A549 (cell line): ENCODE measurements around the gene SETBP1. TPM values are rescaled to one million over a fixed set of nuclear protein-coding genes. Genes with fewer than 3 reads are reported as not detected.

Experiments used
- ATAC-seq, 2 experiments: fragments of 200-7000 bp in 1 of 2; fragments of >200 bp in 1 of 2; cut with Nextera tagmentation in 1 of 2; cut with Tn5 transposase in 1 of 2; 3 replicates each; pipeline versions ENCODE4 v1.8.0 to v1.9.1; 2018 to 2020; ENCODE audit warnings: mild to moderate bottlenecking in 1 of 2, moderate library complexity in 1 of 2
- CTCF ChIA-PET: fragments of 300-600 bp; sonication (Branson Sonifier 250); formaldehyde crosslinking; extraction: SDS; loops from one replicate; lab custom pipeline; 2021; ENCODE audit warnings: antibody characterized with exemption, inconsistent platforms; lab: Yijun Ruan, JAX
- POLR2A ChIA-PET: fragments of 350-600 bp; formaldehyde crosslinking; extraction: SDS; loops from one replicate; lab custom pipeline; 2021; ENCODE audit warnings: antibody characterized with exemption, inconsistent platforms; lab: Yijun Ruan, JAX
- DNase-seq, 2 experiments: peaks; one replicate each; pipeline versions ENCODE4 v3.0.0 to v3.0.0-alpha.2; 2011 to 2016; ENCODE audit warnings: low read depth in 1 of 2, low spot score in 1 of 2
- FAIRE-seq: peaks from 2 replicates; lab custom pipeline; 2011; peaks lifted over from hg19 to GRCh38; lab: Jason Lieb, UNC
- H3K27ac ChIP-seq, 2 experiments: fragments of >200 bp; sonication (Bioruptor Twin); formaldehyde crosslinking; 3 replicates each; pipeline ENCODE4 v1.5.1; 2016 to 2017
- H3K4me1 ChIP-seq: fragments of >200 bp; sonication (Bioruptor Twin); formaldehyde crosslinking; 3 replicates; pipeline ENCODE4 v1.6.1; 2016
- H3K4me2 ChIP-seq: fragments of >200 bp; sonication (Bioruptor Twin); formaldehyde crosslinking; 3 replicates; pipeline ENCODE4 v1.6.1; 2016
- H3K4me3 ChIP-seq: fragments of >200 bp; sonication (Bioruptor Twin); formaldehyde crosslinking; 3 replicates; pipeline ENCODE4 v1.5.1; 2016
- H3K9me3 ChIP-seq: fragments of >200 bp; sonication (Bioruptor Twin); formaldehyde crosslinking; 3 replicates; pipeline ENCODE4 v1.6.1; 2016
- CBX2 ChIP-seq: fragments of 200-600 bp; sonication (generic); IDR thresholded peaks from 2 replicates; pipeline ENCODE4 v1.6.1; 2016; ENCODE audit warnings: low read depth, mild to moderate bottlenecking, borderline replicate concordance
- CBX8 ChIP-seq: fragments of 200-600 bp; sonication (generic); IDR thresholded peaks from 2 replicates; pipeline ENCODE4 v1.6.1; 2016
- CHD2 ChIP-seq: fragments of 150-350 bp; IDR thresholded peaks from 2 replicates; pipeline ENCODE4 v1.6.1; 2014; ENCODE audit warnings: low read length; ENCODE audit not compliant: partially characterized antibody
- CHD4 ChIP-seq: fragments of 200-600 bp; sonication (generic); IDR thresholded peaks from 2 replicates; pipeline ENCODE4 v1.6.1; 2016; ENCODE audit warnings: antibody characterized with exemption, mild to moderate bottlenecking, borderline replicate concordance
- FOSL2 ChIP-seq, 2 experiments: fragments of 450-650 bp in 1 of 2; fragments of >200 bp in 1 of 2; sonication (Bioruptor Twin) in 1 of 2; formaldehyde crosslinking; IDR thresholded peaks; 2 replicates each; pipeline versions ENCODE4 v1.5.0 to v1.6.1; 2016 to 2020; ENCODE audit warnings: mild to moderate bottlenecking in 1 of 2, moderate library complexity in 1 of 2
- FOXS1 ChIP-seq: fragments of 250-450 bp; sonication (Bioruptor Pico); IDR thresholded peaks from 2 replicates; pipeline ENCODE4 v1.5.0; 2020; ENCODE audit warnings: mild to moderate bottlenecking, moderate library complexity
- GATA3 ChIP-seq: IDR thresholded peaks from 2 replicates; pipeline ENCODE4 v1.6.1; 2012; ENCODE audit warnings: borderline replicate concordance
- HEYL ChIP-seq: fragments of 250-450 bp; sonication (Bioruptor Pico); IDR thresholded peaks from 2 replicates; pipeline ENCODE4 v1.8.0; 2021; ENCODE audit warnings: mild to moderate bottlenecking, moderate library complexity
- HOXB5 ChIP-seq: fragments of 250-450 bp; sonication (Bioruptor Pico); IDR thresholded peaks from 2 replicates; pipeline ENCODE4 v1.5.0; 2020; ENCODE audit warnings: mild to moderate bottlenecking, moderate library complexity
- JUN ChIP-seq, 2 experiments: fragments of >200 bp; sonication (Bioruptor Twin); formaldehyde crosslinking; IDR thresholded peaks; 2 replicates in 1 of 2; 3 replicates in 1 of 2; pipeline ENCODE4 v1.6.1; 2016 to 2017
- MAFK ChIP-seq: fragments of 450-650 bp; IDR thresholded peaks from 2 replicates; pipeline ENCODE4 v1.6.1; 2014; ENCODE audit not compliant: partially characterized antibody
- MYC ChIP-seq: IDR thresholded peaks from 2 replicates; pipeline ENCODE4 v1.6.1; 2012; ENCODE audit warnings: mild to moderate bottlenecking, inconsistent platforms, low read length, improper control_type of control experiment, borderline replicate concordance
- NFE2L2 ChIP-seq: fragments of 150-350 bp; conservative IDR thresholded peaks from 2 replicates; pipeline ENCODE4 v1.6.1; 2014; ENCODE audit warnings: low read length
- NR3C1 ChIP-seq: fragments of >200 bp; sonication (Bioruptor Twin); formaldehyde crosslinking; IDR thresholded peaks from 3 replicates; pipeline ENCODE4 v1.6.1; 2017
- POLR2AphosphoS2 ChIP-seq: conservative IDR thresholded peaks from 2 replicates; pipeline ENCODE4 v1.6.1; 2012; ENCODE audit warnings: low read length, improper control_type of control experiment, inconsistent platforms
- RAD21 ChIP-seq, 2 experiments: fragments of >200 bp in 1 of 2; sonication (Bioruptor Twin) in 1 of 2; formaldehyde crosslinking in 1 of 2; IDR thresholded peaks in 1 of 2; conservative IDR thresholded peaks in 1 of 2; 2 replicates in 1 of 2; 3 replicates in 1 of 2; pipeline ENCODE4 v1.6.1; 2012 to 2018; ENCODE audit warnings: inconsistent platforms in 1 of 2
- RARB ChIP-seq: fragments of 250-450 bp; sonication (Bioruptor Pico); IDR thresholded peaks from 2 replicates; pipeline ENCODE4 v1.8.0; 2021; ENCODE audit warnings: mild to moderate bottlenecking, moderate library complexity
- RCOR1 ChIP-seq: fragments of 150-350 bp; IDR thresholded peaks from 2 replicates; pipeline ENCODE4 v1.6.1; 2014; ENCODE audit warnings: antibody characterized with exemption, low read length, low read depth
- SMC3 ChIP-seq: fragments of >200 bp; sonication (Bioruptor Twin); formaldehyde crosslinking; IDR thresholded peaks from 3 replicates; pipeline ENCODE4 v1.6.1; 2018; ENCODE audit warnings: inconsistent platforms
- ZC3H11A ChIP-seq: fragments of 450-650 bp; IDR thresholded peaks from 2 replicates; pipeline ENCODE4 v1.6.1; 2014; ENCODE audit warnings: antibody characterized with exemption, mild to moderate bottlenecking
- ZFP36 ChIP-seq: fragments of 450-650 bp; IDR thresholded peaks from 2 replicates; pipeline ENCODE4 v1.6.1; 2014; ENCODE audit warnings: borderline replicate concordance; ENCODE audit not compliant: partially characterized antibody
- ZNF302 ChIP-seq: fragments of 250-450 bp; sonication (Bioruptor Pico); IDR thresholded peaks from 2 replicates; pipeline ENCODE4 v1.9.0; 2021; ENCODE audit warnings: inconsistent platforms, mild to moderate bottlenecking, moderate library complexity
- WGBS: methylation state at CpG from one replicate; pipeline ENCODE4 v1.1.6; 2017; ENCODE audit errors: missing lambda C conversion rate; 5-methylcytosine and 5-hydroxymethylcytosine counted together
- polyA plus RNA-seq, 4 experiments: library from polyadenylated mRNA; depleted of rRNA in 3 of 4; stranded (reverse); fragments of >200 nt; fragmentation: RNase III in 1 of 4; extraction: RNeasy Plus Mini Kit Qiagen cat#74134 plus additional on column Dnase treatment in 1 of 4; gene quantifications; 2 replicates in 3 of 4; 3 replicates in 1 of 4; pipeline ENCODE4 v1.2.3, GENCODE V29; 2011 to 2017
- TF ChIP-seq, protein P1 (sequence below): fragments of 150-350 bp; IDR thresholded peaks from 2 replicates; pipeline ENCODE4 v1.6.1; 2014; ENCODE audit warnings: low read depth, mild to moderate bottlenecking, low read length
- TF ChIP-seq, protein P2 (sequence below): IDR thresholded peaks from 2 replicates; pipeline ENCODE4 v1.6.1; 2012; ENCODE audit warnings: low read depth, borderline replicate concordance
- TF ChIP-seq, protein P3 (sequence below): fragments of 450-650 bp; IDR thresholded peaks from 2 replicates; pipeline ENCODE4 v1.6.1; 2014; ENCODE audit warnings: antibody characterized with exemption
- TF ChIP-seq, protein P4 (sequence below): fragments of >200 bp; sonication (Bioruptor Twin); formaldehyde crosslinking; IDR thresholded peaks from 2 replicates; pipeline ENCODE4 v1.6.1; 2016
- TF ChIP-seq, protein P5 (sequence below): fragments of 250-450 bp; sonication (Bioruptor Pico); IDR thresholded peaks from 2 replicates; pipeline ENCODE4 v1.5.0; 2020; ENCODE audit warnings: low read depth, mild to moderate bottlenecking, moderate library complexity

The SETBP1 gene
- polyA plus RNA-seq, 2 of the 4 experiments (the other 2 are of a cell fraction) = 0.50 to 1.9 TPM

DNA sequence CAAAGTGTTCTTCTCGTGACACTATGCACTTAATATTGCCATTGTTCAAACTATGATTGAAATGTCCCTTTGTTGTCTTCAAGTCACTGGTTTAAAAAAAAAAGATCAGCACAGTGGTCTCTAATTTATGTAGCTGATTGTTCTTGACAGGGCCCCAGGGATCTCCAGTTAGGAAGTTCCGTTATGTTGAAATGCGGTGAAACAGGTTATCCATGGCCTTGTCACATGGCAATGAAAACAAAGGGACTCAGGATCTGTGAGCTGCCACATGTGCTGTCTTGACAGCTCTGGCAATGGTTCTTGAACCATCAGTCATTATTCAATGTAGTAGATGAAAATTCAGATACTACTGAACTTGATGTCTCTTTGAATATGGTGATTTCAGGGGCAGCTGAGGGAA, 147.4 kb downstream of the SETBP1 start:
- TF ChIP-seq RAD21 (conservative IDR thresholded peaks at IDR 0.05 in 1 of 2, IDR thresholded peaks at IDR 0.05 in 1 of 2) = no peak
- no peak for TF ChIP-seq MYC
- no peak for TF ChIP-seq NFE2L2
- TF ChIP-seq HEYL (CRISPR knock-in tag) = no peak
- TF ChIP-seq, protein P1, sequence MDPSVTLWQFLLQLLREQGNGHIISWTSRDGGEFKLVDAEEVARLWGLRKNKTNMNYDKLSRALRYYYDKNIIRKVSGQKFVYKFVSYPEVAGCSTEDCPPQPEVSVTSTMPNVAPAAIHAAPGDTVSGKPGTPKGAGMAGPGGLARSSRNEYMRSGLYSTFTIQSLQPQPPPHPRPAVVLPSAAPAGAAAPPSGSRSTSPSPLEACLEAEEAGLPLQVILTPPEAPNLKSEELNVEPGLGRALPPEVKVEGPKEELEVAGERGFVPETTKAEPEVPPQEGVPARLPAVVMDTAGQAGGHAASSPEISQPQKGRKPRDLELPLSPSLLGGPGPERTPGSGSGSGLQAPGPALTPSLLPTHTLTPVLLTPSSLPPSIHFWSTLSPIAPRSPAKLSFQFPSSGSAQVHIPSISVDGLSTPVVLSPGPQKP = no peak
- no peak for TF ChIP-seq ZFP36
- no peak for TF ChIP-seq ZC3H11A
- no peak for TF ChIP-seq GATA3
- no peak for TF ChIP-seq RARB (CRISPR knock-in tag)
- no peak for TF ChIP-seq CHD2
- TF ChIP-seq FOSL2 (IDR thresholded peaks at IDR 0.05) = no peak
- TF ChIP-seq FOSL2 (CRISPR knock-in tag; IDR thresholded peaks at IDR 0.05) = no peak
- TF ChIP-seq, protein P2, sequence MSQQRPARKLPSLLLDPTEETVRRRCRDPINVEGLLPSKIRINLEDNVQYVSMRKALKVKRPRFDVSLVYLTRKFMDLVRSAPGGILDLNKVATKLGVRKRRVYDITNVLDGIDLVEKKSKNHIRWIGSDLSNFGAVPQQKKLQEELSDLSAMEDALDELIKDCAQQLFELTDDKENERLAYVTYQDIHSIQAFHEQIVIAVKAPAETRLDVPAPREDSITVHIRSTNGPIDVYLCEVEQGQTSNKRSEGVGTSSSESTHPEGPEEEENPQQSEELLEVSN = no peak
- no peak for TF ChIP-seq JUN (IDR thresholded peaks at IDR 0.05)
- Histone ChIP-seq H3K4me3 (no peak overlapping the region), H3K9me3 (no peaks in the 10 kb centered on the region), H3K4me1 (peaks cover 39% of the 10 kb centered on the region), H3K27ac (no peak overlapping the region), H3K4me2 (no peak overlapping the region)
- ChIA-PET POLR2A (no interaction called here), CTCF (interaction anchor here (1.4 kb wide), 1 partner anchor 54 kb away, joined by 3 read pairs; no protein-coding TSS in a partner anchor)
- WGBS = 87% methylated on average over 3 of the region's 3 CpGs
- no peak for FAIRE-seq
- no peak for DNase-seq
- no peak for ATAC-seq

DNA sequence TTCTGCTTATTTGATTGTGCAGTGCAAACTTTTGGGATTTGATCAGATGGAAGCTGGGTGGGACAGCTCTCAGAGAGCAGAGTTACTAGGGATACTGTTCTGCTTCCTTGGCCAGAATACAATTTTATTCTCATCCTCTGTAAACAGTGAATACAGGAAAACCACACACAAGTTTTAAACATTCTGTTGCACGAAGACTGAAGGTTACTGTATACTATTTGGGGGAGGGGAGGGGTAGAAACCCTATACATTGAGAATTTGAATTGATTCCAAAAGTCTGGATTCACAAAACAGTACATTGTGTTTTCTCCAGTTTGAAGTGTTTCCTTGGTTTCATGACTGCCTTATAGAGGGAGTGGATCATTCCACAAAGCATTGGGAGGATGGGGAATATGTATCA, 149.9 kb downstream of the SETBP1 start:
- CTCF ChIA-PET = no interaction called here
- H3K4me3 ChIP-seq = no peak overlapping the region
- 21% methylated on average over 1 of the region's 1 CpG for WGBS

More for the DNA sequence above, 149.9 kb downstream of the SETBP1 start:
- TF ChIP-seq RARB (CRISPR knock-in tag) = no peak
- no peak for TF ChIP-seq CBX2
- no peak for TF ChIP-seq HEYL (CRISPR knock-in tag)
- TF ChIP-seq, protein P3, sequence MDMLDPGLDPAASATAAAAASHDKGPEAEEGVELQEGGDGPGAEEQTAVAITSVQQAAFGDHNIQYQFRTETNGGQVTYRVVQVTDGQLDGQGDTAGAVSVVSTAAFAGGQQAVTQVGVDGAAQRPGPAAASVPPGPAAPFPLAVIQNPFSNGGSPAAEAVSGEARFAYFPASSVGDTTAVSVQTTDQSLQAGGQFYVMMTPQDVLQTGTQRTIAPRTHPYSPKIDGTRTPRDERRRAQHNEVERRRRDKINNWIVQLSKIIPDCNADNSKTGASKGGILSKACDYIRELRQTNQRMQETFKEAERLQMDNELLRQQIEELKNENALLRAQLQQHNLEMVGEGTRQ = no peak
- TF ChIP-seq ZNF302 = no peak
- no peak for TF ChIP-seq CHD4
- TF ChIP-seq SMC3 = no peak
- TF ChIP-seq RCOR1 = no peak
- no peak for TF ChIP-seq NR3C1
- TF ChIP-seq MAFK = no peak
- TF ChIP-seq HOXB5 (CRISPR knock-in tag) = no peak
- TF ChIP-seq, protein P4, sequence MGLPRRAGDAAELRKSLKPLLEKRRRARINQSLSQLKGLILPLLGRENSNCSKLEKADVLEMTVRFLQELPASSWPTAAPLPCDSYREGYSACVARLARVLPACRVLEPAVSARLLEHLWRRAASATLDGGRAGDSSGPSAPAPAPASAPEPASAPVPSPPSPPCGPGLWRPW = no peak
- TF ChIP-seq, protein P5, sequence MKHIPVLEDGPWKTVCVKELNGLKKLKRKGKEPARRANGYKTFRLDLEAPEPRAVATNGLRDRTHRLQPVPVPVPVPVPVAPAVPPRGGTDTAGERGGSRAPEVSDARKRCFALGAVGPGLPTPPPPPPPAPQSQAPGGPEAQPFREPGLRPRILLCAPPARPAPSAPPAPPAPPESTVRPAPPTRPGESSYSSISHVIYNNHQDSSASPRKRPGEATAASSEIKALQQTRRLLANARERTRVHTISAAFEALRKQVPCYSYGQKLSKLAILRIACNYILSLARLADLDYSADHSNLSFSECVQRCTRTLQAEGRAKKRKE (CRISPR knock-in tag) = no peak
- TF ChIP-seq ZC3H11A = no peak
- TF ChIP-seq POLR2AphosphoS2 = no peak
- TF ChIP-seq RAD21 (conservative IDR thresholded peaks at IDR 0.05 in 1 of 2, IDR thresholded peaks at IDR 0.05 in 1 of 2) = no peak
- TF ChIP-seq FOXS1 (CRISPR knock-in tag) = no peak
- TF ChIP-seq JUN (IDR thresholded peaks at IDR 0.05) = no peak
- no peak for TF ChIP-seq ZFP36
- TF ChIP-seq CBX8 = no peak
- DNase-seq (no peak), ATAC-seq (no peak), FAIRE-seq (no peak)
- POLR2A ChIA-PET = no interaction called here
- H3K4me2 ChIP-seq = no peak overlapping the region
- peaks cover 17% of the 10 kb centered on the region for H3K4me1 ChIP-seq
- H3K9me3 ChIP-seq = no peaks in the 10 kb centered on the region
- H3K27ac ChIP-seq = no peak overlapping the region
